HG03103 (cell line): Measurements from ENCODE around the gene NUB1.
A peak's percentile ranks its signal among the peaks of the same experiment; 100 is the strongest.
"Not testable (repeated sequence)": the region's sequence is repeated elsewhere in the genome, so short reads cannot be mapped to it uniquely, and the experiment has no call there.

Experiments used
- ATAC-seq: cut with Tn5 transposase; IDR thresholded peaks from one replicate; pipeline ENCODE4 v1.9.1; 2021; ENCODE audit warnings: low read depth; ENCODE audit not compliant: unreplicated experiment

The NUB1 gene

GRCh38 chr7:151341357-151342101, at the start of gene NUB1:
NUB1 (plus strand) TSS chr7:151341812; CDS start chr7:151345350, 3,538 bp downstream.
- peak; percentile 54 for ATAC-seq

- ATAC-seq = no peak
These were observed 48.8 kb upstream of the NUB1 start for GRCh38 chr7:151292850-151293249.

- no peak for ATAC-seq
These were observed 45.2 kb upstream of the NUB1 start for GRCh38 chr7:151296202-151296992.

- no peak for ATAC-seq
These were observed 42.8 kb upstream of the NUB1 start for GRCh38 chr7:151298765-151299164.

GRCh38 chr7:151299530-151299929, 42.1 kb upstream of the NUB1 start:
- no peak for ATAC-seq

- no peak for ATAC-seq
These were observed 41.5 kb upstream of the NUB1 start for GRCh38 chr7:151299940-151300645.

- no peak for ATAC-seq
These were observed 39.8 kb upstream of the NUB1 start for GRCh38 chr7:151301471-151302462.

GRCh38 chr7:151304251-151304650, 37.4 kb upstream of the NUB1 start:
- not testable (repeated sequence) for ATAC-seq

- no peak for ATAC-seq
These were observed 36.8 kb upstream of the NUB1 start for GRCh38 chr7:151304856-151305255.

GRCh38 chr7:151306374-151306773, 35.2 kb upstream of the NUB1 start:
- ATAC-seq = no peak

- no peak for ATAC-seq
These were observed 34.8 kb upstream of the NUB1 start for GRCh38 chr7:151306860-151307259.

- ATAC-seq = no peak
These were observed 34.1 kb upstream of the NUB1 start for GRCh38 chr7:151307536-151307935.

GRCh38 chr7:151308256-151308655, 33.4 kb upstream of the NUB1 start:
- ATAC-seq = no peak

GRCh38 chr7:151308791-151309190, 32.8 kb upstream of the NUB1 start:
- ATAC-seq = no peak

- no peak for ATAC-seq
These were observed 32.3 kb upstream of the NUB1 start for GRCh38 chr7:151309311-151309710.

GRCh38 chr7:151310578-151310977, 31.0 kb upstream of the NUB1 start:
- ATAC-seq = no peak

- no peak for ATAC-seq
These were observed 30.2 kb upstream of the NUB1 start for GRCh38 chr7:151311294-151311864.

- no peak for ATAC-seq
These were observed 29.3 kb upstream of the NUB1 start for GRCh38 chr7:151312356-151312755.
